H9 (cell line): ENCODE results near the gene HIP1R. TPM values are rescaled to one million over a fixed set of nuclear protein-coding genes. Genes with fewer than 3 reads are reported as not detected.

Experiments used
- DNase-seq: peaks from one replicate; pipeline ENCODE4 v3.0.0-alpha.2; 2017
- H2AFZ ChIP-seq: one replicate; pipeline ENCODE4 v1.6.1; 2013; ENCODE audit warnings: mild to moderate bottlenecking, low read length, control low read depth, moderate library complexity
- H2AK5ac ChIP-seq: 2 replicates; pipeline ENCODE4 v1.6.1; 2013; ENCODE audit warnings: low read length, control low read depth, mixed read lengths; ENCODE audit not compliant: insufficient read length
- H2BK120ac ChIP-seq: one replicate; pipeline ENCODE4 v1.6.1; 2013; ENCODE audit warnings: low read depth, mild to moderate bottlenecking, low read length, control low read depth, inconsistent platforms; ENCODE audit not compliant: poor library complexity, severe bottlenecking
- H2BK12ac ChIP-seq: 2 replicates; pipeline ENCODE4 v1.6.1; 2013; ENCODE audit warnings: low read length, control low read depth, mixed read lengths, low read depth; ENCODE audit not compliant: insufficient read length
- H2BK15ac ChIP-seq: 2 replicates; pipeline ENCODE4 v1.6.1; 2013; ENCODE audit warnings: low read depth, low read length, control low read depth
- H2BK20ac ChIP-seq: one replicate; pipeline ENCODE4 v1.6.1; 2013; ENCODE audit warnings: low read depth, mild to moderate bottlenecking, low read length, control low read depth, inconsistent platforms; ENCODE audit not compliant: poor library complexity, severe bottlenecking
- H2BK5ac ChIP-seq: 2 replicates; pipeline ENCODE4 v1.6.1; 2013; ENCODE audit warnings: low read length, control low read depth, mixed read lengths; ENCODE audit not compliant: insufficient read length
- H3K14ac ChIP-seq: 2 replicates; pipeline ENCODE4 v1.6.1; 2013; ENCODE audit warnings: low read length, control low read depth; ENCODE audit not compliant: insufficient read depth
- H3K18ac ChIP-seq: 2 replicates; pipeline ENCODE4 v1.6.1; 2013; ENCODE audit warnings: low read depth, mild to moderate bottlenecking, mixed read lengths, low read length, control low read depth; ENCODE audit not compliant: insufficient read length
- H3K23ac ChIP-seq: 2 replicates; pipeline ENCODE4 v1.6.1; 2013; ENCODE audit warnings: low read length, control low read depth, mixed read lengths, low read depth; ENCODE audit not compliant: insufficient read length
- H3K23me2 ChIP-seq: 2 replicates; pipeline ENCODE4 v1.6.1; 2013; ENCODE audit warnings: low read depth, mild to moderate bottlenecking, mixed read lengths, low read length, control low read depth; ENCODE audit not compliant: insufficient read length, poor library complexity, severe bottlenecking
- H3K27ac ChIP-seq: 2 replicates; pipeline ENCODE4 v1.5.1; 2013; ENCODE audit warnings: low read length, control low read depth, mixed read lengths, low read depth; ENCODE audit not compliant: insufficient read length
- H3K27me3 ChIP-seq: 2 replicates; pipeline ENCODE4 v1.6.1; 2013; ENCODE audit warnings: low read length, control low read depth, inconsistent platforms; ENCODE audit not compliant: insufficient read depth
- H3K4ac ChIP-seq: 2 replicates; pipeline ENCODE4 v1.6.1; 2013; ENCODE audit warnings: low read depth, mild to moderate bottlenecking, control low read depth, inconsistent platforms, low read length, moderate library complexity
- H3K4me1 ChIP-seq: 2 replicates; pipeline ENCODE4 v1.6.1; 2013; ENCODE audit warnings: low read length, control low read depth, inconsistent platforms; ENCODE audit not compliant: insufficient read depth
- H3K4me2 ChIP-seq: 2 replicates; pipeline ENCODE4 v1.6.1; 2013; ENCODE audit warnings: low read length, control low read depth, mixed read lengths; ENCODE audit not compliant: insufficient read length, insufficient read depth
- H3K56ac ChIP-seq: 2 replicates; pipeline ENCODE4 v1.6.1; 2013; ENCODE audit warnings: low read depth, mild to moderate bottlenecking, mixed read lengths, low read length, control low read depth; ENCODE audit not compliant: insufficient read length
- H3K79me1 ChIP-seq: 2 replicates; pipeline ENCODE4 v1.6.1; 2013; ENCODE audit warnings: low read depth, mild to moderate bottlenecking, moderate library complexity, low read length, control low read depth, inconsistent platforms; ENCODE audit not compliant: insufficient read depth, poor library complexity, severe bottlenecking
- H3K79me2 ChIP-seq: 2 replicates; pipeline ENCODE4 v1.6.1; 2013; ENCODE audit warnings: low read length, control low read depth, inconsistent platforms; ENCODE audit not compliant: insufficient read depth
- H3K9ac ChIP-seq: 2 replicates; pipeline ENCODE4 v1.6.1; 2013; ENCODE audit warnings: low read length, control low read depth, mixed read lengths; ENCODE audit not compliant: insufficient read length; ENCODE audit errors: extremely low read depth
- H3K9me3 ChIP-seq: one replicate; pipeline ENCODE4 v1.6.1; 2013; ENCODE audit warnings: low read depth, low read length, inconsistent platforms; ENCODE audit not compliant: control insufficient read depth
- H3T11ph ChIP-seq: one replicate; pipeline ENCODE4 v1.6.1; 2013; ENCODE audit warnings: mild to moderate bottlenecking, low read length, control low read depth, inconsistent platforms
- H4K20me1 ChIP-seq: one replicate; pipeline ENCODE4 v1.6.1; 2013; ENCODE audit not compliant: control insufficient read depth, insufficient read length, insufficient read depth
- H4K5ac ChIP-seq: 2 replicates; pipeline ENCODE4 v1.6.1; 2013; ENCODE audit warnings: low read depth, mild to moderate bottlenecking, mixed read lengths, low read length, control low read depth; ENCODE audit not compliant: insufficient read length
- H4K8ac ChIP-seq: replicated peaks from 2 replicates; pipeline ENCODE4 v1.6.1; 2013; ENCODE audit warnings: low read length, control low read depth, mixed read lengths, low read depth; ENCODE audit not compliant: insufficient read length
- H4K91ac ChIP-seq: 2 replicates; pipeline ENCODE4 v1.6.1; 2013; ENCODE audit warnings: low read depth, mild to moderate bottlenecking, moderate library complexity, mixed read lengths, low read length, control low read depth; ENCODE audit not compliant: insufficient read length
- H3K27ac Mint-ChIP-seq, 3 experiments: 2 replicates in 2 of 3; 3 replicates in 1 of 3; pipeline ENCODE4 v1.8.0; 2020 to 2021; ENCODE audit warnings: mixed read lengths in 3 of 3, mild to moderate bottlenecking in 1 of 3, moderate library complexity in 1 of 3
- H3K27me3 Mint-ChIP-seq: 2 replicates; pipeline ENCODE4 v1.8.0; 2021; ENCODE audit warnings: low read depth, mild to moderate bottlenecking, moderate library complexity, mixed read lengths
- H3K36me3 Mint-ChIP-seq, 3 experiments: 2 replicates in 2 of 3; 3 replicates in 1 of 3; pipeline ENCODE4 v1.8.0; 2020 to 2021; ENCODE audit warnings: low read depth in 3 of 3, mixed read lengths in 3 of 3; ENCODE audit not compliant: insufficient read depth in 1 of 3
- H3K4me1 Mint-ChIP-seq, 2 experiments: 2 replicates each; pipeline ENCODE4 v1.8.0; 2020; ENCODE audit warnings: mixed read lengths in 2 of 2
- H3K4me3 Mint-ChIP-seq, 2 experiments: 2 replicates in 1 of 2; 3 replicates in 1 of 2; pipeline ENCODE4 v1.8.0; 2020 to 2021; ENCODE audit warnings: mild to moderate bottlenecking in 2 of 2, mixed read lengths in 2 of 2, moderate library complexity in 1 of 2
- H3K9me3 Mint-ChIP-seq, 2 experiments: 2 replicates in 1 of 2; 3 replicates in 1 of 2; pipeline ENCODE4 v1.8.0; 2020; ENCODE audit warnings: mild to moderate bottlenecking in 2 of 2, mixed read lengths in 2 of 2, moderate library complexity in 1 of 2
- CTCF ChIP-seq: fragments of 200-600 bp; sonication (generic); conservative IDR thresholded peaks from 3 replicates; pipeline ENCODE4 v1.8.0; 2021; ENCODE audit warnings: antibody characterized with exemption, mild to moderate bottlenecking
- WGBS: extraction: QIAGEN DNeasy Blood & Tissue Kit; methylation state at CpG from one replicate; pipeline ENCODE4 v1.1.7; 2013; ENCODE audit warnings: missing lambda C conversion rate, low lambda C conversion rate, mixed read lengths; ENCODE audit not compliant: insufficient read length; ENCODE audit errors: extremely low coverage; 5-methylcytosine and 5-hydroxymethylcytosine counted together
- total RNA-seq: library from RNA; stranded (reverse); gene quantifications from 2 replicates; pipeline ENCODE4 v1.2.1, GENCODE V29; 2021

The HIP1R gene
- total RNA-seq, 1 experiment from 2014 or later = 17.4 TPM

GRCh38 chr12:122895320-122895703 is 60.1 kb downstream of the HIP1R start:
- no peak overlapping the region for H2BK5ac ChIP-seq
- Mint-ChIP-seq H3K36me3 (peaks cover 0 to 5% (median 0%) of the 10 kb centered on the region in 3 experiments; a peak in 2 of 7 replicates), H3K9me3 (peaks cover 0 to 6% of the 10 kb centered on the region in 2 experiments; a peak in 3 of 5 replicates), H3K4me3 (peak overlapping the region; percentile 73 to 91), H3K27ac (0 out of 7 replicates have a peak overlapping the region, but pooled peaks of 2 of the 3 experiments have one; percentile 25 to 41), H3K27me3 (peaks cover 80% of the 10 kb centered on the region), H3K4me1 (peaks cover 46 to 50% of the 10 kb centered on the region in 2 experiments)
- no peak for TF ChIP-seq CTCF
- H4K91ac ChIP-seq = no peak overlapping the region
- no peak overlapping the region for H3K23ac ChIP-seq
- peak overlapping the region; percentile 15 for H2BK120ac ChIP-seq
- peaks cover 7% of the 10 kb centered on the region; the same call in 1 of the 2 replicates for H3K27me3 ChIP-seq
- H3K27ac ChIP-seq = no peak overlapping the region
- H3K18ac ChIP-seq = peak overlapping the region; percentile 90
- H3K9ac ChIP-seq = peak overlapping the region; percentile 75
- H3K14ac ChIP-seq = peak overlapping the region; percentile 97; the same call in 1 of the 2 replicates
- H3K9me3 ChIP-seq = no peaks in the 10 kb centered on the region
- no peaks in the 10 kb centered on the region for H3K79me2 ChIP-seq
- H3K23me2 ChIP-seq = peaks cover 7% of the 10 kb centered on the region
- no peak overlapping the region for H2BK12ac ChIP-seq
- H4K8ac ChIP-seq = no peak overlapping the region
- no peaks in the 10 kb centered on the region for H3K79me1 ChIP-seq
- DNase-seq = no peak
- no peak overlapping the region for H2AFZ ChIP-seq
- WGBS = no CpG with 5 or more reads among the region's 9 CpGs
- H3K4me1 ChIP-seq = 0 out of 2 replicates have a peak, but pooled peaks cover 3% of the 10 kb centered on the region
- H3T11ph ChIP-seq = no peak overlapping the region
- peak overlapping the region; percentile 0 for H2BK20ac ChIP-seq
- no peak overlapping the region for H3K56ac ChIP-seq
- no peak overlapping the region; the same call in 1 of the 2 replicates for H3K4ac ChIP-seq
- H3K4me2 ChIP-seq = peak overlapping the region; percentile 81
- no peak overlapping the region for H4K5ac ChIP-seq
- H2BK15ac ChIP-seq = no peak overlapping the region
- H4K20me1 ChIP-seq = no peaks in the 10 kb centered on the region
- H2AK5ac ChIP-seq = no peak overlapping the region
